H9 (cell line): Measurements from ENCODE around the gene ROCK2. TPM values are rescaled to one million over a fixed set of nuclear protein-coding genes. Genes with fewer than 3 reads are reported as not detected.

Experiments
- DNase-seq: peaks from one replicate; pipeline ENCODE4 v3.0.0-alpha.2; 2017
- H2AFZ ChIP-seq: one replicate; pipeline ENCODE4 v1.6.1; 2013; ENCODE audit warnings: mild to moderate bottlenecking, low read length, control low read depth, moderate library complexity
- H2AK5ac ChIP-seq: 2 replicates; pipeline ENCODE4 v1.6.1; 2013; ENCODE audit warnings: low read length, control low read depth, mixed read lengths; ENCODE audit not compliant: insufficient read length
- H2BK120ac ChIP-seq: one replicate; pipeline ENCODE4 v1.6.1; 2013; ENCODE audit warnings: low read depth, mild to moderate bottlenecking, low read length, control low read depth, inconsistent platforms; ENCODE audit not compliant: poor library complexity, severe bottlenecking
- H2BK12ac ChIP-seq: 2 replicates; pipeline ENCODE4 v1.6.1; 2013; ENCODE audit warnings: low read length, control low read depth, mixed read lengths, low read depth; ENCODE audit not compliant: insufficient read length
- H2BK15ac ChIP-seq: 2 replicates; pipeline ENCODE4 v1.6.1; 2013; ENCODE audit warnings: low read depth, low read length, control low read depth
- H2BK20ac ChIP-seq: one replicate; pipeline ENCODE4 v1.6.1; 2013; ENCODE audit warnings: low read depth, mild to moderate bottlenecking, low read length, control low read depth, inconsistent platforms; ENCODE audit not compliant: poor library complexity, severe bottlenecking
- H2BK5ac ChIP-seq: 2 replicates; pipeline ENCODE4 v1.6.1; 2013; ENCODE audit warnings: low read length, control low read depth, mixed read lengths; ENCODE audit not compliant: insufficient read length
- H3K14ac ChIP-seq: 2 replicates; pipeline ENCODE4 v1.6.1; 2013; ENCODE audit warnings: low read length, control low read depth; ENCODE audit not compliant: insufficient read depth
- H3K18ac ChIP-seq: 2 replicates; pipeline ENCODE4 v1.6.1; 2013; ENCODE audit warnings: low read depth, mild to moderate bottlenecking, mixed read lengths, low read length, control low read depth; ENCODE audit not compliant: insufficient read length
- H3K23ac ChIP-seq: 2 replicates; pipeline ENCODE4 v1.6.1; 2013; ENCODE audit warnings: low read length, control low read depth, mixed read lengths, low read depth; ENCODE audit not compliant: insufficient read length
- H3K23me2 ChIP-seq: 2 replicates; pipeline ENCODE4 v1.6.1; 2013; ENCODE audit warnings: low read depth, mild to moderate bottlenecking, mixed read lengths, low read length, control low read depth; ENCODE audit not compliant: insufficient read length, poor library complexity, severe bottlenecking
- H3K27ac ChIP-seq: 2 replicates; pipeline ENCODE4 v1.5.1; 2013; ENCODE audit warnings: low read length, control low read depth, mixed read lengths, low read depth; ENCODE audit not compliant: insufficient read length
- H3K27me3 ChIP-seq: 2 replicates; pipeline ENCODE4 v1.6.1; 2013; ENCODE audit warnings: low read length, control low read depth, inconsistent platforms; ENCODE audit not compliant: insufficient read depth
- H3K4ac ChIP-seq: 2 replicates; pipeline ENCODE4 v1.6.1; 2013; ENCODE audit warnings: low read depth, mild to moderate bottlenecking, control low read depth, inconsistent platforms, low read length, moderate library complexity
- H3K4me1 ChIP-seq: 2 replicates; pipeline ENCODE4 v1.6.1; 2013; ENCODE audit warnings: low read length, control low read depth, inconsistent platforms; ENCODE audit not compliant: insufficient read depth
- H3K4me2 ChIP-seq: 2 replicates; pipeline ENCODE4 v1.6.1; 2013; ENCODE audit warnings: low read length, control low read depth, mixed read lengths; ENCODE audit not compliant: insufficient read length, insufficient read depth
- H3K56ac ChIP-seq: 2 replicates; pipeline ENCODE4 v1.6.1; 2013; ENCODE audit warnings: low read depth, mild to moderate bottlenecking, mixed read lengths, low read length, control low read depth; ENCODE audit not compliant: insufficient read length
- H3K79me1 ChIP-seq: 2 replicates; pipeline ENCODE4 v1.6.1; 2013; ENCODE audit warnings: low read depth, mild to moderate bottlenecking, moderate library complexity, low read length, control low read depth, inconsistent platforms; ENCODE audit not compliant: insufficient read depth, poor library complexity, severe bottlenecking
- H3K79me2 ChIP-seq: 2 replicates; pipeline ENCODE4 v1.6.1; 2013; ENCODE audit warnings: low read length, control low read depth, inconsistent platforms; ENCODE audit not compliant: insufficient read depth
- H3K9ac ChIP-seq: 2 replicates; pipeline ENCODE4 v1.6.1; 2013; ENCODE audit warnings: low read length, control low read depth, mixed read lengths; ENCODE audit not compliant: insufficient read length; ENCODE audit errors: extremely low read depth
- H3K9me3 ChIP-seq: one replicate; pipeline ENCODE4 v1.6.1; 2013; ENCODE audit warnings: low read depth, low read length, inconsistent platforms; ENCODE audit not compliant: control insufficient read depth
- H3T11ph ChIP-seq: one replicate; pipeline ENCODE4 v1.6.1; 2013; ENCODE audit warnings: mild to moderate bottlenecking, low read length, control low read depth, inconsistent platforms
- H4K20me1 ChIP-seq: one replicate; pipeline ENCODE4 v1.6.1; 2013; ENCODE audit not compliant: control insufficient read depth, insufficient read length, insufficient read depth
- H4K5ac ChIP-seq: 2 replicates; pipeline ENCODE4 v1.6.1; 2013; ENCODE audit warnings: low read depth, mild to moderate bottlenecking, mixed read lengths, low read length, control low read depth; ENCODE audit not compliant: insufficient read length
- H4K8ac ChIP-seq: replicated peaks from 2 replicates; pipeline ENCODE4 v1.6.1; 2013; ENCODE audit warnings: low read length, control low read depth, mixed read lengths, low read depth; ENCODE audit not compliant: insufficient read length
- H4K91ac ChIP-seq: 2 replicates; pipeline ENCODE4 v1.6.1; 2013; ENCODE audit warnings: low read depth, mild to moderate bottlenecking, moderate library complexity, mixed read lengths, low read length, control low read depth; ENCODE audit not compliant: insufficient read length
- H3K27ac Mint-ChIP-seq, 3 experiments: 2 replicates in 2 of 3; 3 replicates in 1 of 3; pipeline ENCODE4 v1.8.0; 2020 to 2021; ENCODE audit warnings: mixed read lengths in 3 of 3, mild to moderate bottlenecking in 1 of 3, moderate library complexity in 1 of 3
- H3K27me3 Mint-ChIP-seq: 2 replicates; pipeline ENCODE4 v1.8.0; 2021; ENCODE audit warnings: low read depth, mild to moderate bottlenecking, moderate library complexity, mixed read lengths
- H3K36me3 Mint-ChIP-seq, 3 experiments: 2 replicates in 2 of 3; 3 replicates in 1 of 3; pipeline ENCODE4 v1.8.0; 2020 to 2021; ENCODE audit warnings: low read depth in 3 of 3, mixed read lengths in 3 of 3; ENCODE audit not compliant: insufficient read depth in 1 of 3
- H3K4me1 Mint-ChIP-seq, 2 experiments: 2 replicates each; pipeline ENCODE4 v1.8.0; 2020; ENCODE audit warnings: mixed read lengths in 2 of 2
- H3K4me3 Mint-ChIP-seq, 2 experiments: 2 replicates in 1 of 2; 3 replicates in 1 of 2; pipeline ENCODE4 v1.8.0; 2020 to 2021; ENCODE audit warnings: mild to moderate bottlenecking in 2 of 2, mixed read lengths in 2 of 2, moderate library complexity in 1 of 2
- H3K9me3 Mint-ChIP-seq, 2 experiments: 2 replicates in 1 of 2; 3 replicates in 1 of 2; pipeline ENCODE4 v1.8.0; 2020; ENCODE audit warnings: mild to moderate bottlenecking in 2 of 2, mixed read lengths in 2 of 2, moderate library complexity in 1 of 2
- CTCF ChIP-seq: fragments of 200-600 bp; sonication (generic); conservative IDR thresholded peaks from 3 replicates; pipeline ENCODE4 v1.8.0; 2021; ENCODE audit warnings: antibody characterized with exemption, mild to moderate bottlenecking
- WGBS: extraction: QIAGEN DNeasy Blood & Tissue Kit; methylation state at CpG from one replicate; pipeline ENCODE4 v1.1.7; 2013; ENCODE audit warnings: missing lambda C conversion rate, low lambda C conversion rate, mixed read lengths; ENCODE audit not compliant: insufficient read length; ENCODE audit errors: extremely low coverage; 5-methylcytosine and 5-hydroxymethylcytosine counted together
- total RNA-seq: library from RNA; stranded (reverse); gene quantifications from 2 replicates; pipeline ENCODE4 v1.2.1, GENCODE V29; 2021

The ROCK2 gene
- total RNA-seq, 1 experiment from 2014 or later: 33.2 TPM

- H3K27ac ChIP-seq: no peak overlapping the region
- no peak overlapping the region for H2BK5ac ChIP-seq
- H4K20me1 ChIP-seq: no peaks in the 10 kb centered on the region
- no peak overlapping the region for H3K14ac ChIP-seq
- DNase-seq: no peak
- no peak overlapping the region for H2AK5ac ChIP-seq
- H3K4me1 Mint-ChIP-seq: no peaks in the 10 kb centered on the region
- H3K23me2 ChIP-seq: no peaks in the 10 kb centered on the region
- no peak overlapping the region for H3K18ac ChIP-seq
- no peak overlapping the region for H3K4me3 Mint-ChIP-seq
- H4K91ac ChIP-seq: no peak overlapping the region
- H2BK20ac ChIP-seq: no peak overlapping the region
- no peaks in the 10 kb centered on the region for H3K4me1 ChIP-seq
- TF ChIP-seq CTCF: no peak
- H3K79me1 ChIP-seq: no peaks in the 10 kb centered on the region
- H4K5ac ChIP-seq: no peak overlapping the region
- H3K9me3 Mint-ChIP-seq: no peaks in the 10 kb centered on the region
- no peaks in the 10 kb centered on the region for H3K36me3 Mint-ChIP-seq
- H3K27ac Mint-ChIP-seq: no peak overlapping the region
- H3T11ph ChIP-seq: no peak overlapping the region
- H3K9me3 ChIP-seq: no peaks in the 10 kb centered on the region
- no peak overlapping the region for H2BK15ac ChIP-seq
- H3K27me3 ChIP-seq: no peaks in the 10 kb centered on the region
- H3K27me3 Mint-ChIP-seq: no peaks in the 10 kb centered on the region
- H3K4ac ChIP-seq: no peak overlapping the region
- no peak overlapping the region for H2BK120ac ChIP-seq
- no peaks in the 10 kb centered on the region for H3K79me2 ChIP-seq
- H3K4me2 ChIP-seq: no peak overlapping the region
- H3K23ac ChIP-seq: no peak overlapping the region
- no peak overlapping the region for H2BK12ac ChIP-seq
- H2AFZ ChIP-seq: no peak overlapping the region
- no peak overlapping the region for H4K8ac ChIP-seq
- no peak overlapping the region for H3K56ac ChIP-seq
- 100% methylated on average over 2 of the region's 2 CpGs for WGBS
- no peak overlapping the region for H3K9ac ChIP-seq
Observed at GRCh38 chr2:11235583-11235982, 108.9 kb downstream of the ROCK2 start.
